Activated CD4-positive, alpha-beta T cell treated with anti-CD3 and anti-CD28 coated beads, Interleukin-2, Interleukin-6, amounts not matched to agents 100 ng/mL and 50 ng/mL, durations not matched to agents 16 hours and 8 hours (primary cell): Measurements from ENCODE around the gene SNX9.

ENCODE experiments used
- DNase-seq: peaks from one replicate; pipeline ENCODE4 v3.0.0-alpha.2; 2020

SNX9 gene

DNA sequence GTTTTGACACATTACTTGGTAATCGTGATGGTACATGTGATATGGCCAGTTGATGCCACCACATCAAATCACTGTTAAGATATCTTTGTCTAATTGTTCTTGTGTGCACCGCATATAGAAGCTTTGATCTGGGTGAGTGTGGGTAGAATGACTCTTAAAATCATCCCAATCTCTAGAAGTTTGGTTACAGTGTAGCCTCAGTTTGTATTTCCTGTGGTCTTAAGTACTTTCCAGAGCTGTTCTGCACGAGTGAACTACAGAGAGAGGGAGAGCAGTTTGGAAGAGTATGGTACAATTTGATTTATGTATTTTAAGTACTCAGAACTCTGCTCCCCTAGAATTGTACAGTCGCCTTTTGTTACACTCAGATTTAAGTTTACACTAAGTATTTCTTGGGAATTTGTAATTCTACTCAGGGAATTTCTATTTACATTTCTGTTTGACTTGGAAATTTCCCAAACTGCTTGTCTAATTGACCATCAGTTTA, 37.5 kb downstream of the SNX9 start:
- DNase-seq, result peak; percentile 27

- DNase-seq, result no peak
Measured at GRCh38 chr6:157861184-157861583, 38.1 kb downstream of the SNX9 start.

GRCh38 chr6:157861814-157862213, 38.8 kb downstream of the SNX9 start:
- DNase-seq, result no peak

DNA sequence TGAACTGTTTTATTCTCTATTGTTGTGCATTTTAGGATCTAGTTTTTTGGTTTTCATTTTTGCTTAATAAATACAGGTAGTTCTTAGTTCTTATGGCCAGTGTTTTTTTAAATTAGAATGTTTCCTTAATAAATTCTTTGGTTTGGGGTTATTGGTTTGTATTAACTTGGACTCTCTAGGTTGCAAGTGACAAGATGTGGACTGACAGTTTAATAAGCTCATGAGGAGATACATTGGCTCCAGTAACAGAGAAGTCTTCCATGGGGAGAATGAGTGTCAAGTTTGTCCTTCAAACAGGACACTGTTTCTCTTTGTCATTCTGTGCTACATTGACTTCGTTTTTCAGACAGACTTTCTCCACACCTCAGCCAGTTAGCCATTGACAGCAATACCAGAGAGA, 39.7 kb downstream of the SNX9 start:
- no peak for DNase-seq

DNA sequence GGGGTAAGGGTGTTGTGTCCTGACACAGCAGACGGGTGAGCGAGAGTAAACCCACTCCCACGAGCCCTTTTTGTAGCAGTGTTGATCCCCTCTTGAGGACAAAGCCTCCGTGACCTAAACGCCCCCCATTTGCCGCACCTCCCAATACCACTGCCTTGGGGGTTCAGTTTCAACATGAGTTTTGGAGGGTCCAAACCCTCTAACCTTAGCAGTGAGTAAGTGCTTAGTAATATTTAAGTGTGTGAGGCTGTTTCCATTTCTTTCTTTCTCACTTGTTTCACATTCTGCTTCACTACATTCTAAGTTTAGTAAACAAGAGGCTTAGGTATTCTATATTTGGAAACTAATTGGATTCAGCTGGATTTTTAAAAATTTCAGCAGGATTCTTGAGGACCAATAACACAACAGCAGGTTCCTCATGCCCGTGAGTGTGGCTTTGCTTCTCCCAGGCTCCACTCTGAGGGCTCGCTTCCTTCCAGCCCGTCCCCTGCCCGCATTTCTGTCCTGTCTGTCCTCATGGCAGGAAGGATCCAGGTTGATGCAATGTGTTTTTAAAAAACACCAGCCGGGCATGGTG, 41.2 kb downstream of the SNX9 start:
- DNase-seq, result no peak

GRCh38 chr6:157865249-157865648, 42.2 kb downstream of the SNX9 start:
- DNase-seq, result no peak

- DNase-seq, result peak; percentile 33
Measured at GRCh38 chr6:157867155-157867559, 44.1 kb downstream of the SNX9 start.

DNA sequence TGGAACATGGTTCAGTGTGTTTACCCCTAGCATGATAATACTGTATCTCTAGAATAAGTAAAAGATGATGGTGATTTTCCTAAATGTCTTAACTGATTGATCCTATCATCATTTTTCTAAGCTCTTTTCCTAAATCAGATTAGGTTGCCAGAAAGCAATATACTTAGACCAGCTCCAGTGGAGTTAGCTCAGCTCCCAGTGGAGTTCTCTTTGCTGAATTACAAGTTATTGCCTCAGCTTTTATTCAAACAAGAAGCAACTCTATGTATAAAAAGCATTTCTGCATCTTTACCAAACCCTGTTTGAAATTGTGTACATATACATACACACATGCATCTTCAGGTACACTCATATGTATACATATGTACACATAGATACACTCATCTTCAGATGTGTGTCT, 44.9 kb downstream of the SNX9 start:
- no peak for DNase-seq

DNA sequence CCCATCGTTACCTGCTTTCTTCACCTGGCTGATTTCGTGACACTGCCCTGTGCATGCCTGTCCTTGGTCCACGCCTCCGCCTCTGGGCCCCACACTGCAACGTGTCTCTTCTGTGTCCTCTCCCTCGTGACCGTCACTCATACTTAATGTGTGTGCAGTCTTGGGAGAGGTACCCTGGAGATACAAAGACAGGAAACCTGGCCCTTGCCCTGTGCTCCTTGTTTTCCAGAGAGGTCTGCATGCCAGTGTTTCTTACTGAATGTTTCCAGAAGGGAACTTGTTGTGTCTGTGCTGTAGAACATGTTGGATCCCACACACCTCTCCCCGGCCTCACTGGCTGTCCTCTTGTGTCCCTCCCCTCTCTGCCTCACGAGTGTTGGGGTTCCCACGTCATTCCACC, 45.8 kb downstream of the SNX9 start:
- no peak for DNase-seq

GRCh38 chr6:157869673-157870302, 46.7 kb downstream of the SNX9 start:
- no peak for DNase-seq

DNA sequence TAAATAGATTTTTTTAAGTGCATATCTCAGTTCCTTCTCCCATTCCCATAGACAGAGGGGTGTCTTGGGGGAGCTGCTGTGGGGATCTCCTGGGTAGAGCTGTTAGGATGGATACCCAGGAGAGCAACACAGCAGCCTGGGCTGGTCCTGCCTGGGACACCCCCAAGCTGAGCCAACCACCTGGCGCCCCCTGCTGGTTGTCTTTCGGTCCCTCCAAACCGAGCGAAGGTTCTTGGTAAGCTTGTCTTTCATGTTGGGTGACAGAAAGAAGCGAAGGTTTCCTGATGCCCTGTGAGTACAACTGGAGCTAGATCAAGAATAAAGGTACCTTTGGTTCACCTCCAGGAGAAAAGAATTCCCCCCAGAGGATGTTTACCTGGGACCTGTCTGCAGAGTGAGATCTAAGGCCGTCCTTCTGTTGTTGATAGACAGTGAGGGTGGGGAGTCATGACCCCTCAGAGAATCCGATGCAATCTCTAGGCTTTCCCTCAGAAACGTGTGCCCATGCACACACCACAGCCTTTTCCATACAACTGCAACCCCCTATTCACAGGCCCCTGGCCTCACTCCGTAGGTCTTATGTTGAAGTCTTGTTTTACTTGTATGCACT, 50.8 kb downstream of the SNX9 start:
- peak; percentile 89 for DNase-seq

DNA sequence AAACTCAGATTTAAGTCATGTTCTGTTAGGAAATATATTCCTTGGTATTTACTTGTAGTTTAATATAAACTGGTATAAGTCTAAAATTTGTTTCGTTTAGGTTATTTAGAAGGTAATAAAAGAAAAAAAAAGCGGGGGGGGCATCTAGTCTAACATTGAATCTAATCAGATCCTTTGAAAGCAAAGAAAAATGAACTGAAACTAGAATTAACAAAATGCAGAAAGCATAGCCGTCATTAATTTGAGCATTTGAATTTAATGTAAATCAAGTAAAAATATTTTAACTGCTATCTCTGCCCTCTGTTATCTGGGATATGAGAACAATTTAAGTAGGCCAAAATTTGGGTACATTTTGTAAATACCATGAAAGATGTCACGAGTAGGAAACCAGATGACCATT, 54.1 kb downstream of the SNX9 start:
- no peak for DNase-seq

DNA sequence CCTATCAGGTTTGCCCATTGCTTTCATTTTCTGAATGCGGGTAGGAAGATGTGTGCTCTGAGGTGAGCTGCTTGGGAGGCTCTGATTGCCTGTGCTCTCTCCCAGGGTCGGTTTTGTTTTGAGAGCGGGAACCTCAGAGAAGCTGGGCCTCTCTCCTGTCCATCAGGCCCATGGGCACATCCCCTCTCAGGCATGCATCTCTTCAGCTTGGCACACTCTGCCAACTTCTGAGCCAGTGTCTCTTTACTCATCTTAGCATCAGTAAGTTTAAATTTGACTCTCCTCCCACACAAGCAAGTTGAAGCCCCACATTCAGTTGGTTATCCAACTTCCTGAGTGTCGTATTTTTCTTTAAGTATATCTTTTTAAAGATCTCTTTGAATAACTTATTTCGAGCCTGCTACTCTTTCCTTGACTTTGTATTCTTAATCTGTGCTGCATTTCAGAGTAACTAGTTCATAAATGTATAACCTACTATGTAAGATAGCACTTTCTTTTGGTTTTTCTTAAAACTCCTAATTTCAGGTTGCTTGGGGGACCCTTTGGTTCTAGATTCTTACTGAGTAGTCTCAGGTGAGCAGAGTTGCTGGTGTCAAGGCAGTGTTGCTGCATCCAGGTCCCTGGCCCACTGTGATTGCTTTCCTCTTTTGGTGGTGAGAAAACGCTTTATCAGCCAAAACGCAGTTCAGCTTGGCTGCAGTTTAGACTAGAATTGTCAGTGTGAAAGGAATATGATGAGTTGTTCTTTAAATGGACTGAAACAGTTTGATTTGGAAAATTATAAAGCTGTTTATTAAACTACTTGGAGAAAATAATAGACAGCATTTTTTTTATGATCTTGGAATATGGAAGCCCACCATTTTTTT, 54.8 kb downstream of the SNX9 start:
- peak; percentile 10 for DNase-seq

GRCh38 chr6:157879034-157879872, 56.2 kb downstream of the SNX9 start:
- peak; percentile 50 for DNase-seq

DNA sequence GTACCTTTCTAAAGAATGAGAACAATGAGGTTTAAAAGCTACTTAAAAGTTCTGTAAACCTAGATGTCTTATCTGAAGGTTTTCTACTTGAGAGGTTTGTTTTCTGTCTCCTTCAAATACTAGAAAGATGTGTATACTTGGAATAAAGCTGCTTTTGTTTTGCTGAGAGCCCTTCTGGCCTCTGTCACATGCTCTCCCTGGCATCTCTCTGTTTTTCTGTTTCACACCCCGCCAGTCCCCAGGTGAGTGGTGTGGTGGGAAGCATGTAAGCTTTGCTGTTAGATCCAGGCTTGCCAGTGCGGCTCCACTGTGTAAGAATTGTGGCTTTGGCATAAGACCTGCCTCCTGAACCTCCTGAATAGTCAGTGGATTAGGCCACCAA, 56.8 kb downstream of the SNX9 start:
- DNase-seq, result no peak

DNA sequence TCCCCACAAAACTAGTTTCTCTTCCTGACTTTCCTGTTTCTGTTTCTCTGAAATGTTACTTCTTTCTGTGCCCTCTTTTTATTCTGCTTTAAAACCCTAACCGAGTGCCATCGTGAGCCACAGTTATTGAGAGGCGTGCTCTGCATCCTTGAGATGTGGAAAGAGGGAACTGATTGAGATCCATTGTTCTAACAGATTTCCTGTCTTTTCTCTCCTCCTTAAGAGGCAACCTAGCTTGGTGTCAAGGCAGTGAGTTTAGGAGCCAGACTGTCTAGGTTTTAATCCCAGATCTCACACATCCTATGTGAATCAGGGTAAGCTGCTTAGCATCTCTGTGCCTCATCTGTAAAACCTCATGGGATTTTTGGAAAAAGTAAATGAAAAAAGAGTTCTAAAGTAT, 57.5 kb downstream of the SNX9 start:
- no peak for DNase-seq

- DNase-seq, result no peak
Measured at GRCh38 chr6:157881342-157881741, 58.3 kb downstream of the SNX9 start.

GRCh38 chr6:157884756-157885155, 61.7 kb downstream of the SNX9 start:
- no peak for DNase-seq

GRCh38 chr6:157885211-157885788, 62.3 kb downstream of the SNX9 start:
- peak; percentile 50 for DNase-seq

DNA sequence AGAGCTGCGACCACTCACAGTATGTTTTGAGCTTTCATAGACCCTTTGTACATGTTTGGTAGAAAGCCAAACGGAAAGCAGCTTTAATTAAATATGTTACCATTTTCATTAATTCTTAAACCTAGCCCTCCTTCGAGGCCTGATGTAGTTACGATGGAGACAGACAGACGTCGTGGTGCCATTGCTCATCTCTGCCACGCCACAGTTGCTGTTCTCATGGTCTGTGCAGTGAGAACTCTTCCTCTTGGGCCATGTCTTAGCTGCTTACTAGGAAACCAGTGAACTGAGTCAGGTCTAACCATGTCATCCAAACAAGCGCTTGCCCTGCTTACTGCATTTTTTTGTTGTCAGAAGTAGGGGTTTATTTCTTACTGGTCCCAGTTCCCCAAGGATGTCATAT, 62.8 kb downstream of the SNX9 start:
- no peak for DNase-seq

DNA sequence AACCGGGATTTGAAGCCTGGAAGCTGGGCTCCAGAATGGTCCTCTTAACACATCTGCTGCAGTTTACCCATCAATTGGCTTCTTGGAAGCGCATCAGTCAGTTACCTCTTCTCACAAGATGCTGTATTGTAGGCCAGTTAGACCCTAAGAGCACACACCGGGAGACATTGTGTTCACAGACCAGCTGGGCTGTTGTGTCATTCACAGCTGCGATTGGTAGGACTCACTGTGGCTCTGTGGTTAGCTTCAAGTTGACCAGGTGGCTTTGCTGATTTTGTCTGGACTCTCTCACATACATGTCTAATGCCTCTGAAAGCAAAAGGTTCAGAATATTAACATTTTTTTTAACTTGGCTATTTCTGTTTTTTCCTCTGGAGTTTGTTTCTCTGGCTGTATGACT, 64.8 kb downstream of the SNX9 start:
- DNase-seq, result no peak
